K562 (cell line): ENCODE data around the gene CD34. TPM values are rescaled to one million over a fixed set of nuclear protein-coding genes. Genes with fewer than 3 reads are reported as not detected.

Experiments used
- ATAC-seq: fragments of 200-7000 bp; cut with Tn5 transposase; 3 replicates; pipeline ENCODE4 v1.9.1; 2020; ENCODE audit warnings: moderate library complexity
- BruUV-seq: library from RNA; stranded (reverse); fragments of 400-500 nt; replicated peaks from 2 replicates; lab custom pipeline; 2021; lab: Mats Ljungman, UMichigan
- CTCF ChIA-PET: fragments of 300-600 bp; formaldehyde crosslinking; extraction: SDS; loops from one replicate; lab custom pipeline; 2021; ENCODE audit warnings: low intra/inter-chr PET ratio; lab: Yijun Ruan, JAX
- POLR2A ChIA-PET: fragments of 300-600, 350-650 bp; sonication (Branson Sonifier 250); formaldehyde crosslinking; extraction: SDS; loops from one replicate; lab custom pipeline; 2021; ENCODE audit warnings: antibody characterized with exemption, inconsistent platforms; lab: Yijun Ruan, JAX
- DNase-seq, 4 experiments: peaks; one replicate each; pipeline versions ENCODE4 v3.0.0 to v3.0.0-alpha.2; 2011 to 2018; ENCODE audit warnings: low spot score in 3 of 4, mixed read lengths in 3 of 4; ENCODE audit errors: extremely low read depth in 1 of 4
- FAIRE-seq: peaks from 2 replicates; lab custom pipeline; 2011; peaks lifted over from hg19 to GRCh38; lab: Jason Lieb, UNC
- H2AFZ ChIP-seq: 2 replicates; pipeline ENCODE4 v1.6.0; 2011; ENCODE audit warnings: low read depth, low read length, control low read depth, inconsistent platforms
- H3K27ac ChIP-seq: fragments of 200-600 bp; 3 replicates; pipeline ENCODE4 v1.8.0; 2011; ENCODE audit warnings: low read depth, mild to moderate bottlenecking, control low read depth, inconsistent platforms, low read length, moderate library complexity, mixed read lengths; ENCODE audit errors: extremely low read depth
- H3K27me3 ChIP-seq, 2 experiments: fragments of 300-600 bp in 1 of 2; 2 replicates in 1 of 2; 3 replicates in 1 of 2; pipeline versions ENCODE4 v1.6.0 to v1.8.0; 2011; ENCODE audit warnings: inconsistent platforms in 2 of 2, low read length in 2 of 2, mild to moderate bottlenecking in 1 of 2, mixed read lengths in 1 of 2, moderate library complexity in 1 of 2; ENCODE audit not compliant: control insufficient read depth in 2 of 2, insufficient read depth in 2 of 2
- H3K36me3 ChIP-seq: fragments of 300-600 bp; 3 replicates; pipeline ENCODE4 v1.8.0; 2011; ENCODE audit warnings: mild to moderate bottlenecking, low read length, inconsistent platforms; ENCODE audit not compliant: control insufficient read depth, insufficient read depth
- H3K4me1 ChIP-seq, 2 experiments: fragments of 200-600 bp in 1 of 2; replicated peaks in 1 of 2; 2 replicates in 1 of 2; 3 replicates in 1 of 2; pipeline versions ENCODE4 v1.5.1 to v1.8.0; 2011; ENCODE audit warnings: inconsistent platforms in 2 of 2, low read length in 2 of 2, mild to moderate bottlenecking in 1 of 2, mixed read lengths in 1 of 2, moderate library complexity in 1 of 2; ENCODE audit not compliant: control insufficient read depth in 2 of 2, insufficient read depth in 2 of 2
- H3K4me2 ChIP-seq: 2 replicates; pipeline ENCODE4 v1.6.1; 2011; ENCODE audit warnings: low read length, control low read depth, inconsistent platforms, mixed read lengths; ENCODE audit not compliant: insufficient read depth
- H3K4me3 ChIP-seq: fragments of 200-600 bp; sonication (generic), shearing (Covaris generic); 2 replicates; pipeline ENCODE4 v1.5.1; 2016; ENCODE audit warnings: control low read depth, inconsistent platforms
- H3K79me2 ChIP-seq: fragments of 200-600 bp; 3 replicates; pipeline ENCODE4 v1.8.0; 2011; ENCODE audit warnings: low read length, inconsistent platforms; ENCODE audit not compliant: control insufficient read depth, insufficient read depth
- H3K9ac ChIP-seq, 2 experiments: 2 replicates each; pipeline versions ENCODE4 v1.6.0 to v1.6.1; 2011; ENCODE audit warnings: low read depth in 2 of 2, low read length in 2 of 2, control low read depth in 1 of 2, inconsistent platforms in 1 of 2, mild to moderate bottlenecking in 1 of 2, mixed read lengths in 1 of 2; ENCODE audit not compliant: insufficient read depth in 1 of 2
- H3K9me1 ChIP-seq: one replicate; pipeline ENCODE4 v1.6.0; 2011; ENCODE audit warnings: inconsistent platforms, mild to moderate bottlenecking, low read length, moderate library complexity; ENCODE audit not compliant: control insufficient read depth, insufficient read depth
- H3K9me3 ChIP-seq: replicated peaks from 2 replicates; pipeline ENCODE4 v1.5.1; 2011; ENCODE audit warnings: low read depth, low read length, inconsistent platforms; ENCODE audit not compliant: control insufficient read depth, insufficient read depth
- H4K20me1 ChIP-seq: replicated peaks from 2 replicates; pipeline ENCODE4 v1.6.1; 2011; ENCODE audit warnings: low read length, inconsistent platforms, mixed read lengths; ENCODE audit not compliant: control insufficient read depth, insufficient read depth
- ARID3B ChIP-seq: fragments of 250-450 bp; sonication (Bioruptor Pico); IDR thresholded peaks from 2 replicates; pipeline ENCODE4 v1.4.0; 2020; ENCODE audit warnings: borderline replicate concordance
- ATF1 ChIP-seq, 2 experiments: fragments of 450-650 bp in 1 of 2; IDR thresholded peaks; 2 replicates each; pipeline ENCODE4 v1.6.1; 2016; ENCODE audit warnings: missing compliant biosample characterization in 1 of 2, missing genetic modification characterization in 1 of 2
- GABPA ChIP-seq: fragments of 200-800 bp; sonication (Bioruptor generic); conservative IDR thresholded peaks from 2 replicates; pipeline ENCODE4 v1.6.1; 2016; ENCODE audit warnings: low read depth, missing genetic modification characterization, missing compliant biosample characterization
- MCM5 ChIP-seq: fragments of 450-650 bp; IDR thresholded peaks from 2 replicates; pipeline ENCODE4 v1.6.1; 2016; ENCODE audit warnings: low read depth
- PCBP1 ChIP-seq: fragments of 200-400 bp; formaldehyde crosslinking; IDR thresholded peaks from 2 replicates; pipeline ENCODE4 v1.6.1; 2018; ENCODE audit warnings: mild to moderate bottlenecking, low read depth, low read length; ENCODE audit not compliant: poor library complexity, severe bottlenecking
- SETDB1 ChIP-seq: IDR thresholded peaks from one replicate; pipeline ENCODE4 v1.6.1; 2012; ENCODE audit warnings: low read length, control low read depth, inconsistent platforms
- ZNF12 ChIP-seq: sonication (generic); formaldehyde crosslinking; IDR thresholded peaks from 2 replicates; pipeline ENCODE4 v1.4.0; 2020; ENCODE audit warnings: mild to moderate bottlenecking, missing genetic modification reagents
- ZNF431 ChIP-seq: sonication (generic); formaldehyde crosslinking; IDR thresholded peaks from 2 replicates; pipeline ENCODE4 v1.8.0; 2022; ENCODE audit warnings: mild to moderate bottlenecking, missing genetic modification reagents
- WGBS: fragments of 100-300 bp; shearing (Covaris generic); methylation state at CpG from one replicate; pipeline ENCODE4 v1.1.6; 2016; ENCODE audit warnings: low coverage, mixed read lengths; ENCODE audit not compliant: insufficient coverage; ENCODE audit errors: missing lambda C conversion rate; 5-methylcytosine and 5-hydroxymethylcytosine counted together
- in situ Hi-C: fragments of 300-500 bp; cut with MboI; formaldehyde crosslinking; loops from 4 replicates; pipeline ENCODE4 v1.15.0; 2018; ENCODE audit warnings: inconsistent platforms, mixed read lengths
- intact Hi-C: fragments of 100-400 bp; cut with micrococcal nuclease; formaldehyde crosslinking; loops from 2 replicates; pipeline ENCODE4 v1.14.2; 2022
- polyA plus RNA-seq, 8 experiments: library from polyadenylated mRNA; depleted of rRNA in 4 of 8; stranded (reverse) in 5 of 8; unstranded in 3 of 8; fragments of >200 nt; fragmentation: Nextera tagmentation in 2 of 8; fragmentation: Illumina TruSeq in 1 of 8; extraction: Ambion mirVana in 2 of 8; extraction: Trizol in 1 of 8; gene quantifications; 2 replicates each; pipeline versions ENCODE4 v1.2.1 to v1.2.3, GENCODE V29; 2011 to 2014; ENCODE audit warnings: inconsistent platforms in 1 of 8, missing spikeins in 1 of 8
- total RNA-seq, 7 experiments: library from RNA; depleted of rRNA in 6 of 7; stranded (reverse); fragments of >200 nt in 6 of 7; fragmentation: Illumina TruSeq in 2 of 7; extraction: Trizol in 2 of 7; gene quantifications; 2 replicates each; pipeline versions ENCODE4 v1.2.1 to v1.2.3, GENCODE V29; 2011 to 2021; ENCODE audit warnings: low replicate concordance in 1 of 7

The CD34 gene
- total and polyA plus RNA-seq, 9 of the 15 experiments (the other 6 are each of a cell fraction or from before 2014, with no cell fraction given) = not detected

DNA sequence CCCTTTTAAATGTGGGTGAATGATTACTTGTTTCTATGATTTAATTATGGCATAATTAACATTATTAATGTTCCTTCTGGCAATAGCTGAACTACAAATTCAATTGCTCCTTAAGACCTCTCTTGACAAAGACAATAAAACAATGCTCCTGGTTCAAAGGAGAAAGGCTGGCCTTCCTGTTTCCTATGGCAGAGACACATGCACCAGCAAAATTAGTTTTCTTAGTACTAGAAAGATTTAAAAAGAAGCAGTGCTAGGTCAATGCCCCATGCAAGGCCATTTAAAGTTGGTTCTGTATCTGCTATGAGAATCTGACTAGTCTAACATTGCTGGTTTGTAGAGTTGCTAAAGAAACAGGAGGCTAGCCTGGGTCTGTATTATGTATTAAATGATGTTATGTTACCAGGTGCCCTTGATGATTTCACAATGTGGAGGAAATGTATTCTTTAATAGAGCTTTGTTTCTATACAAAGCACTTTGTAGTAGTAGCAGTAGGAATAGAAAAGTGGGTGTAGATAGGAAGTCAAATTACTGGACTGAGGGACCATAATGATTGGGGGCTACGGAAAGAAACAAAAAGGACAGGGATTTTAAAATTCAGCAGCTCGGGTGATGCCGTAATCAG, 38.8 kb upstream of the CD34 start:
- H4K20me1 ChIP-seq = no peaks in the 10 kb centered on the region

More for the DNA sequence above, 38.8 kb upstream of the CD34 start:
- Histone ChIP-seq H3K27me3 (peaks cover under 1 to 6% of the 10 kb centered on the region in 2 experiments), H3K36me3 (no peaks in the 10 kb centered on the region), H3K4me2 (no peak overlapping the region), H3K79me2 (no peaks in the 10 kb centered on the region), H3K27ac (no peak overlapping the region), H3K9me1 (no peaks in the 10 kb centered on the region), H3K9ac (no peak overlapping the region), H3K4me3 (no peak overlapping the region), H3K4me1 (no peaks in the 10 kb centered on the region), H3K9me3 (no peaks in the 10 kb centered on the region), H2AFZ (no peak overlapping the region)
- ChIA-PET CTCF (no interaction called here), POLR2A (interaction anchor here (0.5 kb wide), 1 partner anchor 57 kb away, joined by 3 read pairs; no protein-coding TSS in a partner anchor)
- WGBS = 0% methylated on average over 3 of the region's 3 CpGs
- DNase-seq = no peak
- in situ Hi-C loops = no loop called here
- no TSS peak for BruUV-seq
- no peak for FAIRE-seq
- intact Hi-C loops = no loop called here
- no peak for TF ChIP-seq ZNF431 (CRISPR knock-in tag)
- no peak for TF ChIP-seq MCM5
- TF ChIP-seq GABPA (tag) = no peak
- TF ChIP-seq ZNF12 (CRISPR knock-in tag) = no peak
- no peak for TF ChIP-seq ARID3B (CRISPR knock-in tag)
- TF ChIP-seq SETDB1 = no peak
- TF ChIP-seq PCBP1 = no peak
- no peak for TF ChIP-seq ATF1 (CRISPR knock-in tag; IDR thresholded peaks at IDR 0.05)
- TF ChIP-seq ATF1 (tag; IDR thresholded peaks at IDR 0.05) = no peak
- no peak for ATAC-seq
